ENCODE data around the gene FAM222B. TPM values are rescaled to one million over a fixed set of nuclear protein-coding genes. Genes with fewer than 3 reads are reported as not detected.

The FAM222B gene
- total RNA-seq, 2 experiments from 2014 or later: 20.1 to 20.3 TPM

- CTCF ChIA-PET: no interaction called here
These were observed 83.2 kb downstream of the FAM222B start for GRCh38 chr17:28759256-28759865.

GRCh38 chr17:28758411-28759121, 84.0 kb downstream of the FAM222B start:
- POLR2A ChIA-PET: no interaction called here

More at GRCh38 chr17:28759256-28759865, 83.2 kb downstream of the FAM222B start:
- POLR2A ChIA-PET: no interaction called here

DNA sequence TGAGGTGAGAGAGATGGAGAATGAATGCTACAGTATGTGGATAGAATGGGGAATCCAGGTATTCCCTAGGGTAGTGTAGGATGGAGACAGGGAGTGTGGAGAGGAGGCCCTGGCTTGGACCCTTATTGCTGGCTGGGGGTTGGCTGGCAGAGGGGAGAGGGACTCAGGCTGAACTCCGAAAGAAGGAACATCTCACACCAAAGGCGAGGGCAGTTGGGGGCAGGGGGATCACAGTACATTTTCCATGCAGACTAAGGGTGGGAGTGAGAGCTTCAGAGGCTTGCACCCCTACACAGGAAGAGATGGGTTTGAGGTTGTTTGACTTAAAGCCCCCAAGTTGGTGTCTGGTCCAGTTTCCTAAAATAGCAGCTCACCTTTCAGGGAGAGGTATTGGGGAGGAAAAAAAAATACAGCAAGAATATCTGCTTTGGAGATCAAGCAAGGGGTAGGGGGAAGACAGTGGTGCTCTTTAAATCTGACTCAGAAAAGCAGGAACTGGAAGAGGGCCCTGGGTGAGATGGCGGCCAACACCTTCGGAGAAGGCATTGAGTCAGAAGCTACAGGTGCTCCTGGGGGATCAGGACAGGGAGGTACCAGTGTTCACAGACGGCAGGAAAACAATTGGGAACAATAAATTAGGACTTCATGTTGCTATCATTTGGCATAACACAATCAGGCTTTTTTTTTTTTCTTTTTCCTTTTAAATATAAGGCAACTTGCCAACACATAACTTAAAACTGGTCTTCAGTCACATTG, 86.4 kb downstream of the FAM222B start:
- CTCF ChIA-PET: interaction anchor here (1.5 to 2.3 kb wide), 2 partner anchors 16 to 29 kb away, joined by 3 to 10 read pairs; partner anchors contain the start of gene TLCD1
- POLR2A ChIA-PET: no interaction called here

More at GRCh38 chr17:28758411-28759121, 84.0 kb downstream of the FAM222B start:
- CTCF ChIA-PET: interaction anchor here (1.0 to 2.3 kb wide), 2 partner anchors 9 to 32 kb away, joined by 3 to 10 read pairs; partner anchors contain the start of gene TLCD1

GRCh38 chr17:28755486-28755885, 87.1 kb downstream of the FAM222B start:
- CTCF ChIA-PET: interaction anchor here (1.3 kb wide), 1 partner anchor 8 kb away, joined by 9 read pairs; no protein-coding TSS in a partner anchor
- POLR2A ChIA-PET: no interaction called here

DNA sequence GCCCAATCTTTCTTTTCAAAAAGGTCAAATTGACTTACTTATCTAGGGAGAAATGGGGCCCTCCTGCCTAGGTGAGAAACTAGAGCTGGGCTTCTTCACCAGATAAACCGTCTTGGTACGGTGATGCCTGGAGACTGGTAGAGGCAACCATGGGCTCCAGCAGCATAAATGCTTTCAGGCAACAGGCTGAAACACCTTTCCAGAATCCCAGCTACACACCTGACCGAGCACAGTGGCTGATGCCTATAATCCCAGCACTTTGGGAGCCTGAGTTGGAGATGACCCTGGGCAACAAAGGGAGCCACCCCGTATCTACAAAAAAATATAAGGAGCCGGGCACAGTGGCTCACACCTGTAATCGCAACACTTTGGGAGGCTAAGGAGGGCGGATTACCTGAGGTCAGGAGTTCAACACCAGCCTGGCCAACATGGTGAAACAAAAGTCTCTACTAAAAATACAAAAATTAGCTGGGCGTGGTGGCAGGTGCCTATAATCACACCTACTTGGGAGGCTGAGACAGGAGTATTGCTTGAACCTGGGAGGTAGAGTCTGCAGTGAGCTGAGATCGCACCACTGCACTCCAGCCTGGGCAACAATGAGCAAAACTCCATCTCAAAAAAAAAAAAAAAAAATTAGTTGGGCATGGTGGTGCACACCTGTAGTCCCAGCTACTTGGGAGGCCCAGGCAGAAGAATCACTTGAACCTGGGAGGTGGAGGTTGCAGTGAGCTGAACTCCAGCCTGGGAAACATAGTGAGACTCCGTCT, 90.8 kb downstream of the FAM222B start:
- POLR2A ChIA-PET: interaction anchor here (0.7 to 10.4 kb wide), 6 partner anchors 8 to 161 kb away, joined by 3 to 102 read pairs (median 4); partner anchors contain the start of genes NEK8 and TLCD1

GRCh38 chr17:28750178-28751047, 92.2 kb downstream of the FAM222B start:
- POLR2A ChIA-PET: interaction anchor here (0.7 to 10.4 kb wide), 2 partner anchors 24 to 38 kb away, joined by 3 to 102 read pairs; partner anchors contain the start of genes NEK8 and TLCD1
- CTCF ChIA-PET: interaction anchor here (0.6 to 14.9 kb wide), 19 partner anchors 8 to 351 kb away, joined by 3 to 286 read pairs (median 3); partner anchors contain the start of genes NEK8 and TLCD1

More for the DNA sequence above, 90.8 kb downstream of the FAM222B start:
- CTCF ChIA-PET: interaction anchor here (0.7 to 14.9 kb wide), 9 partner anchors 10 to 201 kb away, joined by 3 to 286 read pairs (median 5); partner anchors contain the start of genes NEK8 and TLCD1

GRCh38 chr17:28749516-28750177, 92.9 kb downstream of the FAM222B start:
- ChIA-PET CTCF (interaction anchor here (0.8 to 14.9 kb wide), 11 partner anchors 8 to 199 kb away, joined by 3 to 286 read pairs (median 3); partner anchors contain the start of genes NEK8 and TLCD1), POLR2A (interaction anchor here (10.4 kb wide), 1 partner anchor 23 kb away, joined by 102 read pairs; the partner anchor contains the start of genes NEK8 and TLCD1)

DNA sequence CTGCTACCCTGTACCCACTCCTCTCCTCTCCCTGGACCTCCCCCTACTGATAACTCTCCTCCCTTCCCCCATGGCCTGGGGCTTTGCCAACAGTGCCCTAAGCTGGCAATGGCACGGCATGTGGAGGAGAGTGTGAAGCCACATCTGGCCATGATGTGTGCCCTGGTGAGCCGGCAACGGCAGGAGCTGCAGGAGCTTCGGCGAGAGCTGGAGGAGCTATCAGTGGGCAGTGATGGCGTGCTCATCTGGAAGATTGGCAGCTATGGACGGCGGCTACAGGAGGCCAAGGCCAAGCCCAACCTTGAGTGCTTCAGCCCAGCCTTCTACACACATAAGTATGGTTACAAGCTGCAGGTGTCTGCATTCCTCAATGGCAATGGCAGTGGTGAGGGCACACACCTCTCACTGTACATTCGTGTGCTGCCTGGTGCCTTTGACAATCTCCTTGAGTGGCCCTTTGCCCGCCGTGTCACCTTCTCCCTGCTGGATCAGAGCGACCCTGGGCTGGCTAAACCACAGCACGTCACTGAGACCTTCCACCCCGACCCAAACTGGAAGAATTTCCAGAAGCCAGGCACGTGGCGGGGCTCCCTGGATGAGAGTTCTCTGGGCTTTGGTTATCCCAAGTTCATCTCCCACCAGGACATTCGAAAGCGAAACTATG, 93.6 kb downstream of the FAM222B start:
- CTCF ChIA-PET: interaction anchor here (0.8 to 14.9 kb wide), 6 partner anchors 8 to 200 kb away, joined by 3 to 286 read pairs (median 4); partner anchors contain the start of genes NEK8 and TLCD1
- POLR2A ChIA-PET: interaction anchor here (1.1 to 10.4 kb wide), 2 partner anchors 22 to 29 kb away, joined by 4 to 102 read pairs; partner anchors contain the start of genes NEK8, RPL23A and TLCD1

DNA sequence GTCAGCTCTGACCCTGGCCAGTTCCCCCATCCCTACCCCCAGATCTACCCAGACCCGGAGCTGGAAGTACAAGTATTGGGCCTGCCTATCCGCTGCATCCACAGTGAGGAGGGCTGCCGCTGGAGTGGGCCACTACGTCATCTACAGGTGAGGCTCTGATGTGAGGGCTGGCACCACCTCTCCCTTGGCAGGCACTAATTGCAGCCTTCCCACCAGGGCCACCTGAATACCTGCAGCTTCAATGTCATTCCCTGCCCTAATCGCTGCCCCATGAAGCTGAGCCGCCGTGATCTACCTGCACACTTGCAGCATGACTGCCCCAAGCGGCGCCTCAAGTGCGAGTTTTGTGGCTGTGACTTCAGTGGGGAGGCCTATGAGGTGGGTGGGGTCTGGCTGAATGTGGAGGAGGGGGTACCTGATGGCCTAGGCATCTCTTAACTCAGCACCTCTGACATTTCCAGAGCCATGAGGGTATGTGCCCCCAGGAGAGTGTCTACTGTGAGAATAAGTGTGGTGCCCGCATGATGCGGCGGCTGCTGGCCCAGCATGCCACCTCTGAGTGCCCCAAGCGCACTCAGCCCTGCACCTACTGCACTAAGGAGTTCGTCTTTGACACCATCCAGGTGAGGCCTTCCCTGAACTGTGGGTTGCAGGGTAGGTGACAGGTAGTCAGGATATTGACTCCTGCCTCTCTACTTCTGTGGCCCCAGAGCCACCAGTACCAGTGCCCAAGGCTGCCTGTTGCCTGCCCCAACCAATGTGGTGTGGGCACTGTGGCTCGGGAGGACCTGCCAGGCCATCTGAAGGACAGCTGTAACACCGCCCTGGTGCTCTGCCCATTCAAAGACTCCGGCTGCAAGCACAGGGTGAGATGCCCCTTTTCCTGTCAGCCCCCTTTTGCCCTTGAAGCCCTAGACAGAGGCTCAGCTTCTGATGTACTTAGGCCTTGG, 94.5 kb downstream of the FAM222B start:
- POLR2A ChIA-PET: interaction anchor here (1.1 to 10.4 kb wide), 3 partner anchors 21 to 28 kb away, joined by 4 to 102 read pairs (median 13); partner anchors contain the start of genes NEK8, RPL23A and TLCD1

GRCh38 chr17:28747051-28747691, 95.4 kb downstream of the FAM222B start:
- CTCF ChIA-PET: interaction anchor here (1.2 to 14.9 kb wide), 2 partner anchors 14 to 19 kb away, joined by 4 to 286 read pairs; partner anchors contain the start of genes NEK8 and TLCD1
- POLR2A ChIA-PET: interaction anchor here (10.4 kb wide), 1 partner anchor 20 kb away, joined by 102 read pairs; the partner anchor contains the start of genes NEK8 and TLCD1

More for the DNA sequence above, 94.5 kb downstream of the FAM222B start:
- CTCF ChIA-PET: interaction anchor here (1.2 to 14.9 kb wide), 4 partner anchors 9 to 19 kb away, joined by 3 to 286 read pairs (median 10); partner anchors contain the start of genes NEK8 and TLCD1

DNA sequence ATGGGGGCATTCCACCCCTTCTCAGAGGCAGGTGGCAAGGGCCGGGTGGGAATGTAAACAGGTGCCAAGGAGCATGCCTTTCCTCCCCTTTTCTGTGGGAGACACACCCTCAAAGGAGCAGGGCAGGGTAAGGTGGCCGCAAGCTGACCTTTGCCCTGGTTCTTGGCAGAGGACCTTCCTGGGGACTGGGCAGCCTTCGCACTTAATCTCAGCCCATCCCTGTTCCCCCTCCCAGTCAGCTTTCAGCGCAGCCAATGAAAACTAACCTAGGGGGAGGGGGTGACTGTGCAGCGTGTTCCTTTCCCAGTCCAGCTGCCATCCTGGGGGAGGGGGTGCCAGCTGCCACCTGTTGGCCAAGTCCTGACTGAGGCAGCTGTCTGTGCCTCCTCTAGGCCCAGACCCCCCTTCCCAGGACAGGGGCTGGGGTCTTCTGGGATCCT, 96.0 kb downstream of the FAM222B start:
- ChIA-PET POLR2A (interaction anchor here (0.5 to 10.4 kb wide), 4 partner anchors 20 to 67 kb away, joined by 3 to 102 read pairs (median 5); partner anchors contain the start of genes NEK8, PROCA1, RPL23A and TLCD1), CTCF (interaction anchor here (14.9 kb wide), 1 partner anchor 18 kb away, joined by 286 read pairs; the partner anchor contains the start of genes NEK8 and TLCD1)

GRCh38 chr17:28745786-28746411, 96.7 kb downstream of the FAM222B start:
- ChIA-PET POLR2A (interaction anchor here (0.5 to 10.4 kb wide), 4 partner anchors 19 to 314 kb away, joined by 3 to 102 read pairs (median 6); partner anchors contain the start of genes NEK8, PROCA1, RPL23A and TLCD1), CTCF (interaction anchor here (0.8 to 14.9 kb wide), 4 partner anchors 17 to 203 kb away, joined by 3 to 286 read pairs (median 4); partner anchors contain the start of genes FLOT2, NEK8 and TLCD1)
